ENCODE results near the gene TNRC6A. TPM values are rescaled to one million over a fixed set of nuclear protein-coding genes. Genes with fewer than 3 reads are reported as not detected.

TNRC6A gene
- total RNA-seq, 2 experiments from 2014 or later = 37.4 to 37.8 TPM

GRCh38 chr16:24863582-24864437 is 134.4 kb downstream of the TNRC6A start:
- DNase-seq = no peak
- H3K4me1 Mint-ChIP-seq = no peaks in the 10 kb centered on the region
- no peaks in the 10 kb centered on the region for H3K36me3 Mint-ChIP-seq (ENCODE audit: low read depth)
- no peaks in the 10 kb centered on the region for H3K9me3 Mint-ChIP-seq
- no peak overlapping the region for H3K27ac Mint-ChIP-seq
- no peak overlapping the region for H3K4me3 Mint-ChIP-seq
- ChIA-PET POLR2A (no interaction called here), CTCF (no interaction called here)
- peaks cover 2% of the 10 kb centered on the region for H3K27me3 Mint-ChIP-seq

- Mint-ChIP-seq H3K27me3 (peaks cover 2% of the 10 kb centered on the region), H3K27ac (no peak overlapping the region), H3K9me3 (no peaks in the 10 kb centered on the region), H3K4me3 (no peak overlapping the region), H3K36me3 (ENCODE audit: low read depth) (no peaks in the 10 kb centered on the region), H3K4me1 (no peaks in the 10 kb centered on the region)
- no peak for DNase-seq
- POLR2A ChIA-PET = no interaction called here
- CTCF ChIA-PET = no interaction called here
Measured at GRCh38 chr16:24869033-24869432, 139.6 kb downstream of the TNRC6A start.

DNA sequence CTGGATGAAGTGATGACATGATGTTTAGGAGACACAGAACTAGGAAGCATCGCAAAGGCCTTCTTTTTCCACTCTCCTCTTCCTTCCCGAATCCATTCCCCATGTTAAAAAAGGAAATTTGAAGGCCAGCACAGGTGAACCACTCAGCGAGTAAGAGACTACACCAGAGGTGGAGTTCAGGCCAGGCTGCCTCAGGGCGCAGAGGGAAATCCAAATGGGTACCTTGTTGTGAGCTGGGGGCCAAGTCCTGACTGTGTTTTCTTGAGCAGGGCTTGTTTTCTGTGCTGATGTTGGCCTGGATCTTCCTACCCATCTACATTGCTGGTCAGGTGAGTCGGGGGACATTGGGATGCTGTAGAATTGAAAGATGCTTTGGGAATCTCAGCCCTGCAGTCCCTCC is 142.4 kb downstream of the TNRC6A start:
- no peak for DNase-seq
- Mint-ChIP-seq H3K27ac (no peak overlapping the region), H3K27me3 (peaks cover 1% of the 10 kb centered on the region), H3K9me3 (no peaks in the 10 kb centered on the region), H3K4me3 (no peak overlapping the region), H3K36me3 (ENCODE audit: low read depth) (no peaks in the 10 kb centered on the region), H3K4me1 (no peaks in the 10 kb centered on the region)
- POLR2A ChIA-PET = no interaction called here
- CTCF ChIA-PET = no interaction called here

DNA sequence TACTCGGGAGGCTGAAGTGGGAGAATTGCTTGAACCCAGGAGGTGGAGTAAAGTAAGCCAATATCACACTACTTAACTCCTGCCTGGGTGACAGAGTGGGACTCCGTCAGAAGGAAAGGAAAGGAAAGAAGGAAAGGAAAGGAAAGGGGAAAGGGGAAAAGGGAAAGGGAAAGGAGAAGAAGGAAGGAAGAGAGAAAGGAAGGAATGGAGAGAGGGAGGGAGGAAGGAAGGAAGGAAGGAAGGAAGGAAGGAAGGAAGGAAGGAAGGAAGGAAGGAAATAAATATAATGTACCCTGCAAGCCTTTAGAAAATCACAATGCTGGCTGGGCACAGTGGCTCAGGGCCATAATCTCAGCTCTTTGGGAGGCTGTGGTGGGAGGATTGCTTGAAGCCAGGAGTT is 143.6 kb downstream of the TNRC6A start:
- POLR2A ChIA-PET = no interaction called here

GRCh38 chr16:24875466-24875865 is 146.0 kb downstream of the TNRC6A start:
- no peak overlapping the region for H3K27ac Mint-ChIP-seq
- H3K27me3 Mint-ChIP-seq = peaks cover 1% of the 10 kb centered on the region
- no peaks in the 10 kb centered on the region for H3K4me1 Mint-ChIP-seq
- H3K36me3 Mint-ChIP-seq (ENCODE audit: low read depth) = no peaks in the 10 kb centered on the region
- CTCF ChIA-PET = no interaction called here
- H3K4me3 Mint-ChIP-seq = no peak overlapping the region
- no peaks in the 10 kb centered on the region for H3K9me3 Mint-ChIP-seq
- POLR2A ChIA-PET = no interaction called here
- DNase-seq = no peak

More for the DNA sequence above, 143.6 kb downstream of the TNRC6A start:
- DNase-seq = no peak
- peaks cover 1% of the 10 kb centered on the region for H3K27me3 Mint-ChIP-seq
- no peaks in the 10 kb centered on the region for H3K4me1 Mint-ChIP-seq
- no peak overlapping the region for H3K27ac Mint-ChIP-seq
- CTCF ChIA-PET = no interaction called here
- H3K9me3 Mint-ChIP-seq = no peaks in the 10 kb centered on the region
- H3K4me3 Mint-ChIP-seq = no peak overlapping the region
- H3K36me3 Mint-ChIP-seq (ENCODE audit: low read depth) = no peaks in the 10 kb centered on the region

Other genes with a start within 250 kb of the TNRC6A start
- gene RBBP6, start 190.1 kb upstream of the TNRC6A start, total RNA-seq = 10 to 100 TPM; 66.8 to 68.6 TPM
- gene SLC5A11, start 116.3 kb downstream of the TNRC6A start, total RNA-seq = not detected